ENCODE results near the gene MFSD2A. TPM values are rescaled to one million over a fixed set of nuclear protein-coding genes. Genes with fewer than 3 reads are reported as not detected.

MFSD2A gene
- total RNA-seq, 1 donor from 2014 or later: 0.81 TPM

DNA sequence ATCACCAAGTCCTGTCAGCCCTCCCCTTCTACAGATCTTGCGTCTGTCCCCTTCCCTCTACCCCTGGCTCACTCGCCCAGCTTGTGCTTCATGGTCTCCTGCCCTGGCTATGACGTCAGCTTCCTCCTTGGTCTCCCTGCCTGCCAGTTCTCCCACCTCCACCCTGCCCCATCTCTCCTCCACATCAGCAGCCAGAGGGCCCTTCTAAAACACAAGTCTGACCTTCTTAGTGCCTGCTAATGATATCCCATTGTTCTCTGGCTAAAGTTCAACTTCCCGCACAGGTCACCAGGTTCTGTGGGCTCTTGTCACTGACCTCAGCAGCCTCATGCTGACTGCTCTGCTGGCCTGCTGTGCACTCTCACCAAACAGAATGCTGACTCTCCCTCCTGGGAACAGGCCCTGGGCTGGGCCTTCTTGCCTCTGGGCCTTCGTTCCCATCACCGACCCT, 28.6 kb upstream of the MFSD2A start:
- DNase-seq (ENCODE audit: extremely low spot score, unreplicated experiment): no peak
- H3K9me3 Mint-ChIP-seq (ENCODE audit: unreplicated experiment): no peaks in the 10 kb centered on the region
- TF ChIP-seq CTCF (IDR thresholded peaks at IDR 0.05): no peak
- no peak overlapping the region for H3K4me3 Mint-ChIP-seq (ENCODE audit: unreplicated experiment)
- H3K4me1 Mint-ChIP-seq (ENCODE audit: unreplicated experiment): peaks cover 3% of the 10 kb centered on the region
- H3K36me3 Mint-ChIP-seq (ENCODE audit: unreplicated experiment): no peaks in the 10 kb centered on the region
- no peak overlapping the region for H3K27ac Mint-ChIP-seq (ENCODE audit: unreplicated experiment)
- peaks cover 28% of the 10 kb centered on the region for H3K27me3 Mint-ChIP-seq (ENCODE audit: unreplicated experiment)

GRCh38 chr1:39926820-39927219, 28.1 kb upstream of the MFSD2A start:
- no peak overlapping the region for H3K27ac Mint-ChIP-seq (ENCODE audit: unreplicated experiment)

GRCh38 chr1:39927538-39927937, 27.4 kb upstream of the MFSD2A start:
- no peak overlapping the region for H3K27ac Mint-ChIP-seq (ENCODE audit: unreplicated experiment)
- H3K4me1 Mint-ChIP-seq (ENCODE audit: unreplicated experiment): peaks cover under 1% of the 10 kb centered on the region
- H3K4me3 Mint-ChIP-seq (ENCODE audit: unreplicated experiment): no peak overlapping the region
- H3K36me3 Mint-ChIP-seq (ENCODE audit: unreplicated experiment): no peaks in the 10 kb centered on the region
- peaks cover 20% of the 10 kb centered on the region for H3K27me3 Mint-ChIP-seq (ENCODE audit: unreplicated experiment)
- DNase-seq (ENCODE audit: extremely low spot score, unreplicated experiment): no peak
- no peaks in the 10 kb centered on the region for H3K9me3 Mint-ChIP-seq (ENCODE audit: unreplicated experiment)
- TF ChIP-seq CTCF (IDR thresholded peaks at IDR 0.05): no peak

More at GRCh38 chr1:39926820-39927219, 28.1 kb upstream of the MFSD2A start:
- Mint-ChIP-seq H3K4me1 (ENCODE audit: unreplicated experiment) (peaks cover 3% of the 10 kb centered on the region), H3K36me3 (ENCODE audit: unreplicated experiment) (no peaks in the 10 kb centered on the region), H3K4me3 (ENCODE audit: unreplicated experiment) (no peak overlapping the region), H3K27me3 (ENCODE audit: unreplicated experiment) (peaks cover 25% of the 10 kb centered on the region), H3K9me3 (ENCODE audit: unreplicated experiment) (no peaks in the 10 kb centered on the region)
- DNase-seq (ENCODE audit: extremely low spot score, unreplicated experiment): no peak
- TF ChIP-seq CTCF (IDR thresholded peaks at IDR 0.05): no peak

DNA sequence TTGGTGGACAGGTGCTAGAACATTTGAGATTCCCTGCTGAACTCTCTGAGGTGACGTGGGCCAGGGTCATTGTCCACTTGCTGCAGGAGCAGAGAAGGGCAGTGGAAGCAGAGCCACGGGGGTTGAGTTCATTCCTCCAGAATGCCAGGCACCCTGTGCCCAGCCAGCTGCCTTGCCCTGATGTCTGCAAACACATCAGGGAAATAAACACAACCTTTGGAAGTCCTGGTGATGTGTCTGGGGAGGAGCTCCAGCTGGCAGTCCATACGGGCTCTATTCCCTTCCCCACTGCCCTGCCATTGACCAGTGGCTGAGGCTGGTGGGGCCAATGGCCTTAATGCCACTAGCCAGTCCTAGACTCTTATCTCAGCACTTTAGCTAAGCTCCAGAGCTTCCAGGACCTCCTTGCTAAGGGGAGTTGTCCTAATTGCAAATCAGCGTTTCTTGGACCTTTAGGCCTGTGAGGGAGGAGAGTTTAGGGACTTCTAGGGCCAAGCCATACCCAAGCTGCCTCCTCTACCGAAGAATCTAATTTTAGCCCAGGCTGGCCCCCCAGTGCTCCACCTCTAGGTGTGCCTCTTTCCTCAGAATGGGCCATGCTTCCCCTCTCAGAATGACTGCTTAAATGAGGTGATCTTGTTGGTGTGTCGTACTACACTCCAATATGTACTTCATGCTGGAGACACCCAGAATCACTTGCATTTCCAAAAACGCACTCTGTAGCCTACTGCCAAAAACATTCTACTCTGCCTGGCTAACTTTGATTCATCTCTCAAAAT, 25.9 kb upstream of the MFSD2A start:
- H3K4me3 Mint-ChIP-seq (ENCODE audit: unreplicated experiment): no peak overlapping the region
- no peaks in the 10 kb centered on the region for H3K9me3 Mint-ChIP-seq (ENCODE audit: unreplicated experiment)
- H3K4me1 Mint-ChIP-seq (ENCODE audit: unreplicated experiment): no peaks in the 10 kb centered on the region
- no peak for TF ChIP-seq CTCF (IDR thresholded peaks at IDR 0.05)
- no peak overlapping the region for H3K27ac Mint-ChIP-seq (ENCODE audit: unreplicated experiment)
- peaks cover 18% of the 10 kb centered on the region for H3K27me3 Mint-ChIP-seq (ENCODE audit: unreplicated experiment)
- no peaks in the 10 kb centered on the region for H3K36me3 Mint-ChIP-seq (ENCODE audit: unreplicated experiment)
- DNase-seq (ENCODE audit: extremely low spot score, unreplicated experiment): no peak
